AG04449 (cell line): ENCODE data around the gene PPP1R2.

Source experiments
- CTCF ChIA-PET: fragments of 350-600 bp; formaldehyde crosslinking; extraction: SDS; loops from one replicate; lab custom pipeline; 2021; ENCODE audit warnings: antibody characterized with exemption; lab: Yijun Ruan, JAX
- POLR2A ChIA-PET: fragments of 400-600, 350-600 bp; formaldehyde crosslinking; extraction: SDS; loops from one replicate; lab custom pipeline; 2020; ENCODE audit warnings: antibody characterized with exemption, inconsistent platforms; lab: Yijun Ruan, JAX
- DNase-seq: peaks from one replicate; pipeline ENCODE4 v3.0.0-alpha.2; 2010; ENCODE audit warnings: low read depth, low spot score
- H3K4me3 ChIP-seq: 2 replicates; pipeline ENCODE4 v1.5.1; 2011; ENCODE audit warnings: low read depth, mild to moderate bottlenecking, control low read depth, low read length
- CTCF ChIP-seq: IDR thresholded peaks from one replicate; pipeline ENCODE4 v1.5.1; 2011; ENCODE audit warnings: mild to moderate bottlenecking, moderate library complexity, low read length, control low read depth, inconsistent platforms; ENCODE audit not compliant: insufficient read depth; ENCODE audit errors: missing control alignments

Gene PPP1R2

GRCh38 chr3:195584543-195584870 lies 41.4 kb upstream of the PPP1R2 start:
- TF ChIP-seq CTCF, result no peak
- ChIA-PET POLR2A (no interaction called here), CTCF (no interaction called here)
- no peak for DNase-seq
- H3K4me3 ChIP-seq, result no peak overlapping the region

GRCh38 chr3:195583831-195584542 lies 40.9 kb upstream of the PPP1R2 start, which contains the start of gene APOD:
TSS of gene APOD (minus strand) at chr3:195583940. CDS start at chr3:195579461, 4,479 bp downstream.
- ChIA-PET POLR2A (no interaction called here), CTCF (no interaction called here)
- no peak for TF ChIP-seq CTCF

DNA sequence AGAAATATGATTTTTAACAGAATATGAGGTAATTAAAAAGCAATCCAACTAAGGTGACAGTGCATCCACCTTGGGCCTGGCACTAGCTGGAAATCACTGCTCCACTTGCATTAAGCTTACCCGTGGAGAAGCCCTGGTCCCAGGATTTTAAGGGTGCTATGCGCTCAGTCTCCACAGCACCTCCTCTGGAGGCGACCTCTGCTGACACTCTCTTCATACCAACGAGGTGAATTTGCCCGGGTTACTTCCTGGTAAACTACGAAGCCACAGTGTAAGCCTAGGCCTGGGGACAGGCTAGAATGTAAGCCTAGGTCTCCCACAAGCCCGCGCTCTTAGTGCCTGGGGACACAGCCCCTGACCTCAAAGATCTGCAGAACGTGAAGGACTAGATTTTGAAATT lies 39.8 kb upstream of the PPP1R2 start:
- ChIA-PET POLR2A (no interaction called here), CTCF (no interaction called here)
- DNase-seq, result no peak
- no peak for TF ChIP-seq CTCF
- H3K4me3 ChIP-seq, result no peak overlapping the region

More at GRCh38 chr3:195583831-195584542, 40.9 kb upstream of the PPP1R2 start, which contains the start of gene APOD:
- DNase-seq, result no peak
- H3K4me3 ChIP-seq, result no peak within 1 kb of the TSS

GRCh38 chr3:195580744-195581443 lies 37.8 kb upstream of the PPP1R2 start:
- DNase-seq, result peak; percentile 28
- TF ChIP-seq CTCF, result no peak
- no peak overlapping the region for H3K4me3 ChIP-seq
- ChIA-PET CTCF (no interaction called here), POLR2A (no interaction called here)

DNA sequence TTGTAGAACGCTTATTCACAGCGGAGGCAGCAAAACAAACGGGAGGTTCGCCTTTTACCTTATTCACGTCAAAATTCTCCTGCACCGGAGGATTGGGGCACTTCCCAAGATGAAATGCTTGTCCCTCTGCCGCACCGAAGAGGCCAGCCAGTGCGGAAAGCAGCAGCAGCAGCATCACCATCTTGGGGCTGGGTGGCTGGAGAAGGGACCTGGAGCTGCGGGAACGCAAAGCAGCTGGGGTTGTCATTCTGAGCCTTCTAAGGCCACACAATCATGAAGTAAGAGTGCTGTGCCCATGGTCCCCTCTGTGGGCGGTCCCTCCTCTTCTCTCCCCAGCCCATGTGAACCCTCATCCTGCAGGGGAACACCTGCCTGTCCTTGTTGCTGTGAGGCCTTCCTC lies 36.2 kb upstream of the PPP1R2 start:
- no peak for TF ChIP-seq CTCF
- no peak for DNase-seq
- ChIA-PET CTCF (no interaction called here), POLR2A (no interaction called here)
- H3K4me3 ChIP-seq, result no peak overlapping the region

DNA sequence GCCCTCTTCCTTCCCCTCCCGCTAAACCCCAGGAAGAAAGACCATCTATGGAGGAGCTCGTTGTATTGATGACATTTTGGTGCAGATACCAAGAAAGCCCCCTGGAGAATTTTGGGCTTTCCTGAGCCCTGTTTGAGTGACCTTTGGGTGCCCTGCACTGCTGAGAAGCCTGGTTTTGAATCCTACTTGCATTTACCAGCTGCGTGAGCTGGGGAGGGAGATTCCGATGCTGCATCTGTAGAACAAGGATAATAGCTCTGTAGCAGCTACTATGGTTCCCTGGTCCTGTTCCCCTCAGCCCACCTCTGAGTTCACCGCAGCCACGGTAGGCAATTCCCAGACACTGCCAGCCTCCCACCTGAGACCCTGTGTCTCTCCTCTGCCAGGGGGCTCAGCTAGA lies 35.4 kb upstream of the PPP1R2 start:
- no peak overlapping the region for H3K4me3 ChIP-seq
- ChIA-PET POLR2A (no interaction called here), CTCF (no interaction called here)
- TF ChIP-seq CTCF, result no peak
- no peak for DNase-seq
